OCI-LY1 (cell line): ENCODE results near the gene CELF3.

Source experiments
- H2AFZ ChIP-seq: fragments of 200-600 bp; sonication (generic), shearing (Covaris generic); 2 replicates; pipeline ENCODE4 v1.6.0; 2014; ENCODE audit warnings: antibody characterized with exemption, mild to moderate bottlenecking, low read length
- H3F3A ChIP-seq: fragments of 200-600 bp; sonication (generic), shearing (Covaris generic); 2 replicates; pipeline ENCODE4 v1.6.0; 2014; ENCODE audit warnings: mild to moderate bottlenecking, antibody characterized with exemption, low read length, moderate library complexity; ENCODE audit not compliant: insufficient read depth
- H3K27ac ChIP-seq: fragments of 200-600 bp; sonication (generic); 2 replicates; pipeline ENCODE4 v1.5.1; 2014; ENCODE audit warnings: low read length, mixed run types, mild to moderate bottlenecking, low read depth; ENCODE audit not compliant: poor library complexity, severe bottlenecking
- H3K27me3 ChIP-seq: fragments of 200-600 bp; sonication (generic); 2 replicates; pipeline ENCODE4 v1.6.0; 2014; ENCODE audit warnings: antibody characterized with exemption, mild to moderate bottlenecking, low read length, moderate library complexity; ENCODE audit not compliant: insufficient read depth
- H3K36me3 ChIP-seq: fragments of 200-600 bp; sonication (generic); 2 replicates; pipeline ENCODE4 v1.6.1; 2014; ENCODE audit warnings: mild to moderate bottlenecking, antibody characterized with exemption, low read length, moderate library complexity, mixed read lengths; ENCODE audit not compliant: insufficient read depth
- H3K4me1 ChIP-seq: fragments of 200-600 bp; sonication (generic); 2 replicates; pipeline ENCODE4 v1.5.1; 2014; ENCODE audit warnings: mild to moderate bottlenecking, low read length, moderate library complexity; ENCODE audit not compliant: insufficient read depth, severe bottlenecking
- H3K4me2 ChIP-seq: fragments of 200-600 bp; sonication (generic), shearing (Covaris generic); 2 replicates; pipeline ENCODE4 v1.6.1; 2014; ENCODE audit warnings: low read length
- H3K4me3 ChIP-seq: fragments of 200-600 bp; sonication (generic); 2 replicates; pipeline ENCODE4 v1.5.1; 2014; ENCODE audit warnings: low read length, low read depth, mild to moderate bottlenecking, mixed read lengths; ENCODE audit not compliant: poor library complexity, severe bottlenecking
- H3K79me2 ChIP-seq: fragments of 200-600 bp; shearing (Covaris generic); 2 replicates; pipeline ENCODE4 v1.6.1; 2016; ENCODE audit warnings: mixed run types, low read length, mixed read lengths; ENCODE audit not compliant: insufficient read depth
- H3K9ac ChIP-seq: fragments of 200-600 bp; sonication (generic), shearing (Covaris generic); 2 replicates; pipeline ENCODE4 v1.6.1; 2014; ENCODE audit warnings: mild to moderate bottlenecking, low read length, mixed read lengths
- H3K9me2 ChIP-seq: fragments of 200-600 bp; sonication (generic), shearing (Covaris generic); 2 replicates; pipeline ENCODE4 v1.6.1; 2014; ENCODE audit warnings: low read depth, mild to moderate bottlenecking, low read length, mixed read lengths
- H3K9me3 ChIP-seq: fragments of 200-600 bp; shearing (Covaris generic); 2 replicates; pipeline ENCODE4 v1.6.1; 2014; ENCODE audit warnings: low read length, mixed read lengths
- H4K20me1 ChIP-seq: fragments of 200-600 bp; sonication (generic), shearing (Covaris generic); 2 replicates; pipeline ENCODE4 v1.6.0; 2016; ENCODE audit warnings: mild to moderate bottlenecking, low read length; ENCODE audit not compliant: insufficient read depth
- EZH2 ChIP-seq: fragments of 200-600 bp; sonication (generic), shearing (Covaris generic); IDR thresholded peaks from 2 replicates; pipeline ENCODE4 v1.8.0; 2017; ENCODE audit warnings: borderline replicate concordance, mixed run types, mild to moderate bottlenecking, antibody characterized with exemption, low read length, moderate library complexity, mixed read lengths
- TF ChIP-seq, protein P1 (sequence below): fragments of 200-600 bp; sonication (generic), shearing (Covaris generic); IDR thresholded peaks from 2 replicates; pipeline ENCODE4 v1.5.1; 2017; ENCODE audit warnings: mild to moderate bottlenecking, antibody characterized with exemption, low read length, moderate library complexity, mixed read lengths

CELF3 gene

DNA sequence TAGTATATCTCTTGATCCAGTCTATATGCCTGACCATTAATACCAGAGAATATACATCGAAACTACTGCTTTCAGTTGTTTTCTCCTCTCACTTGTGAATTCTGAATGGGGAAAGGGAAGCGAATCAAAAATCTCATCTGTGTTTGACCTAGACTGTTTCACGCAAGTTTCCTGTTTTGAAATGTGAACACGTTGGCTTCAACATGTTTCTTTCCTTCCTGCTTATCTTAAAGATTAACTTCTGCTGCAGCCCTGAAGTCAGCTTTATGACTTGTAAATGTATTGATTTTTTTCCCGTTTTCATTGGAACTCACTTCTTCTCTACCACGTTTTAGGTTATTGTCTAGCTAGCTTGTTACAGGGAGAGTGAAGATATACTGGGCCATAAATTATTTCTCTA, 54.9 kb downstream of the CELF3 start:
- peaks cover 46% of the 10 kb centered on the region for H3K36me3 ChIP-seq
- no peak overlapping the region for H3K4me2 ChIP-seq
- no peaks in the 10 kb centered on the region for H3K79me2 ChIP-seq

DNA sequence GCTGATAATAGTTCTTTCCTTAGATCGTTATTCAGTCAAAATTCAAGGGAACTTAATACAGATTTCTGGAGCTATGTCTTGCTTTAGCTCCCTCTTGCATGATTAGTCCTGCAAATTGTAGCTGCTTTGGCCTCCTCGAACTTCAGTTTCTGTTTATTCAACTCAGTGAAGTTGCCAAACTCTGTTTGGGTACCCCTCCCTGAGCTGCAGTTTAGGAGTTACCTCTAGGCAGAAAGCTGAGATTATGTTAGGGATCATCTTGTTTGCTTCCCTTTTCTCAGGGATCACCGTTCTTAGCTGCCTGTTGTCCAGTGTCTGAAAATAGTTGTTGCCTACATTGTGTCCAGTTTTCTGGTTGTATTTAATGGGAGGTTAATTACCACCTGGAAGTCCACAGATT, 61.2 kb downstream of the CELF3 start:
- no peak overlapping the region for H3K27ac ChIP-seq
- TF ChIP-seq, protein P1, sequence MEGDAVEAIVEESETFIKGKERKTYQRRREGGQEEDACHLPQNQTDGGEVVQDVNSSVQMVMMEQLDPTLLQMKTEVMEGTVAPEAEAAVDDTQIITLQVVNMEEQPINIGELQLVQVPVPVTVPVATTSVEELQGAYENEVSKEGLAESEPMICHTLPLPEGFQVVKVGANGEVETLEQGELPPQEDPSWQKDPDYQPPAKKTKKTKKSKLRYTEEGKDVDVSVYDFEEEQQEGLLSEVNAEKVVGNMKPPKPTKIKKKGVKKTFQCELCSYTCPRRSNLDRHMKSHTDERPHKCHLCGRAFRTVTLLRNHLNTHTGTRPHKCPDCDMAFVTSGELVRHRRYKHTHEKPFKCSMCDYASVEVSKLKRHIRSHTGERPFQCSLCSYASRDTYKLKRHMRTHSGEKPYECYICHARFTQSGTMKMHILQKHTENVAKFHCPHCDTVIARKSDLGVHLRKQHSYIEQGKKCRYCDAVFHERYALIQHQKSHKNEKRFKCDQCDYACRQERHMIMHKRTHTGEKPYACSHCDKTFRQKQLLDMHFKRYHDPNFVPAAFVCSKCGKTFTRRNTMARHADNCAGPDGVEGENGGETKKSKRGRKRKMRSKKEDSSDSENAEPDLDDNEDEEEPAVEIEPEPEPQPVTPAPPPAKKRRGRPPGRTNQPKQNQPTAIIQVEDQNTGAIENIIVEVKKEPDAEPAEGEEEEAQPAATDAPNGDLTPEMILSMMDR = no peak
- TF ChIP-seq EZH2 = no peak
- H3F3A ChIP-seq = no peaks in the 10 kb centered on the region
- H3K4me1 ChIP-seq = no peaks in the 10 kb centered on the region
- H3K9me2 ChIP-seq = no peaks in the 10 kb centered on the region
- H3K4me2 ChIP-seq = no peak overlapping the region
- no peak overlapping the region for H3K9ac ChIP-seq
- no peaks in the 10 kb centered on the region for H3K79me2 ChIP-seq
- H3K36me3 ChIP-seq = peaks cover 28% of the 10 kb centered on the region
- H3K4me3 ChIP-seq = no peak overlapping the region
- H3K9me3 ChIP-seq = no peaks in the 10 kb centered on the region
- no peaks in the 10 kb centered on the region for H3K27me3 ChIP-seq
- no peak overlapping the region for H2AFZ ChIP-seq
- no peaks in the 10 kb centered on the region for H4K20me1 ChIP-seq

More for the DNA sequence above, 54.9 kb downstream of the CELF3 start:
- no peaks in the 10 kb centered on the region for H4K20me1 ChIP-seq
- no peaks in the 10 kb centered on the region for H3K4me1 ChIP-seq
- no peak overlapping the region for H3K4me3 ChIP-seq
- TF ChIP-seq EZH2 = no peak
- H3K9me2 ChIP-seq = no peaks in the 10 kb centered on the region
- no peak overlapping the region for H2AFZ ChIP-seq
- no peaks in the 10 kb centered on the region for H3K27me3 ChIP-seq
- H3K27ac ChIP-seq = no peak overlapping the region
- H3K9me3 ChIP-seq = no peaks in the 10 kb centered on the region
- H3F3A ChIP-seq = no peaks in the 10 kb centered on the region
- H3K9ac ChIP-seq = no peak overlapping the region

DNA sequence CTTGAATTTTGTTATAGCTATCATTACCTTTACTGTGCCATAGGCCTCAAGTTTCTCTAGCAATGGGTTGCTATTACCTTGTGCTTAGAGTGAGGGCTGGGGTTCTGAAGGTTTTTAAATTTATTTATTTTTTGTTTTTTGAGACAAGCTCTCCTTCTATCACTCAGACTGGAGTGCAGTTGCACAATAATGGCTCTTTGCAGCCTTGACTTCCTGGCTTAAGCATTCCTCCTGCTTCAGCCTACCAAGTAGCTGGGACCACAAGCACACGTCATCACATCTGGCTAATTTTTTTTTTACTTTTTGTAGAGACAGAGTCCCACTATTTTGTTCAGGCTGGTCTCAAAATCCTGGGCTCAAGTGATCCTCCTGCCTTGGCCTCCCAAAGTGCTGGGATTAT, 63.2 kb downstream of the CELF3 start:
- H3K79me2 ChIP-seq = no peaks in the 10 kb centered on the region
- no peaks in the 10 kb centered on the region for H3K9me3 ChIP-seq
- H3K27me3 ChIP-seq = no peaks in the 10 kb centered on the region
- H3F3A ChIP-seq = no peaks in the 10 kb centered on the region
- H4K20me1 ChIP-seq = no peaks in the 10 kb centered on the region
- H2AFZ ChIP-seq = no peak overlapping the region
- no peak overlapping the region for H3K4me2 ChIP-seq
- H3K36me3 ChIP-seq = peaks cover 17% of the 10 kb centered on the region
- H3K4me3 ChIP-seq = no peak overlapping the region
- no peak overlapping the region for H3K27ac ChIP-seq
- no peaks in the 10 kb centered on the region for H3K4me1 ChIP-seq
- no peaks in the 10 kb centered on the region for H3K9me2 ChIP-seq
- H3K9ac ChIP-seq = no peak overlapping the region
- TF ChIP-seq, protein P1 = no peak
- TF ChIP-seq EZH2 = no peak
